HepG2 (cell line): Measurements from ENCODE around the gene RCAN2. TPM values are rescaled to one million over a fixed set of nuclear protein-coding genes. Genes with fewer than 3 reads are reported as not detected.

Experiments
- ATAC-seq: fragments of 200-7000 bp; cut with Tn5 transposase; 3 replicates; pipeline ENCODE4 v1.9.1; 2020; ENCODE audit warnings: mild to moderate bottlenecking, moderate library complexity
- BruUV-seq: library from RNA; stranded (reverse); fragments of 400-500 nt; replicated peaks from 2 replicates; lab custom pipeline; 2021; lab: Mats Ljungman, UMichigan
- CTCF ChIA-PET: fragments of 300-600 bp; formaldehyde crosslinking; extraction: SDS; loops from one replicate; lab custom pipeline; 2021; ENCODE audit warnings: low total read pairs, inconsistent platforms, low intra/inter-chr PET ratio; lab: Yijun Ruan, JAX
- POLR2A ChIA-PET: fragments of 350-600 bp; sonication (Branson Sonifier 250); formaldehyde crosslinking; loops from one replicate; lab custom pipeline; 2020; ENCODE audit warnings: antibody characterized with exemption, inconsistent platforms; lab: Yijun Ruan, JAX
- DNase-seq: peaks from one replicate; pipeline ENCODE4 v3.0.0-alpha.2; 2015; ENCODE audit warnings: low spot score
- FAIRE-seq: peaks from 3 replicates; lab custom pipeline; 2011; peaks lifted over from hg19 to GRCh38; lab: Jason Lieb, UNC
- H2AFZ ChIP-seq: one replicate; pipeline ENCODE4 v1.6.1; 2011; ENCODE audit warnings: low read length, inconsistent platforms
- H3K27ac ChIP-seq: fragments of 300-600 bp; 3 replicates; pipeline ENCODE4 v1.8.0; 2011; ENCODE audit warnings: mixed run types, mild to moderate bottlenecking, mixed read lengths, low read length, inconsistent platforms; ENCODE audit not compliant: insufficient read depth; ENCODE audit errors: extremely low read length
- H3K27me3 ChIP-seq, 2 experiments: fragments of 200-600 bp in 1 of 2; 2 replicates in 1 of 2; 3 replicates in 1 of 2; pipeline versions ENCODE4 v1.6.0 to v1.8.0; 2011; ENCODE audit warnings: low read length in 2 of 2, mild to moderate bottlenecking in 2 of 2, moderate library complexity in 2 of 2, inconsistent platforms in 1 of 2; ENCODE audit not compliant: insufficient read depth in 2 of 2, control insufficient read depth in 1 of 2
- H3K36me3 ChIP-seq, 2 experiments: fragments of 200-600 bp in 1 of 2; replicated peaks in 1 of 2; 2 replicates in 1 of 2; 3 replicates in 1 of 2; pipeline versions ENCODE4 v1.5.1 to v1.8.0; 2011; ENCODE audit warnings: low read length in 2 of 2, inconsistent platforms in 1 of 2; ENCODE audit not compliant: insufficient read depth in 2 of 2, control insufficient read depth in 1 of 2
- H3K4me1 ChIP-seq: 2 replicates; pipeline ENCODE4 v1.5.1; 2012; ENCODE audit warnings: low read length, inconsistent platforms; ENCODE audit not compliant: insufficient read depth
- H3K4me2 ChIP-seq: 2 replicates; pipeline ENCODE4 v1.6.0; 2011; ENCODE audit warnings: low read depth, low read length, inconsistent platforms
- H3K4me3 ChIP-seq, 3 experiments: fragments of 200-600 bp in 1 of 3; sonication (generic), shearing (Covaris generic) in 1 of 3; replicated peaks in 1 of 3; 2 replicates each; pipeline ENCODE4 v1.5.1; 2011 to 2016; ENCODE audit warnings: low read length in 3 of 3, inconsistent platforms in 2 of 3, low read depth in 2 of 3, mild to moderate bottlenecking in 2 of 3, control low read depth in 1 of 3, mixed read lengths in 1 of 3; ENCODE audit not compliant: insufficient read depth in 1 of 3
- H3K79me2 ChIP-seq: one replicate; pipeline ENCODE4 v1.6.1; 2011; ENCODE audit warnings: low read length, inconsistent platforms; ENCODE audit not compliant: insufficient read depth
- H3K9ac ChIP-seq: 2 replicates; pipeline ENCODE4 v1.6.0; 2011; ENCODE audit warnings: mild to moderate bottlenecking, low read depth, low read length, inconsistent platforms; ENCODE audit not compliant: insufficient read depth
- H3K9me3 ChIP-seq: 2 replicates; pipeline ENCODE4 v1.5.1; 2012; ENCODE audit warnings: mild to moderate bottlenecking, low read length
- H4K20me1 ChIP-seq: 2 replicates; pipeline ENCODE4 v1.6.0; 2011; ENCODE audit warnings: inconsistent platforms, mild to moderate bottlenecking, low read length, moderate library complexity; ENCODE audit not compliant: insufficient read depth
- ARID3A ChIP-seq: IDR thresholded peaks from 2 replicates; pipeline ENCODE4 v1.6.1; 2012; ENCODE audit warnings: low read depth, low read length, improper control_type of control experiment
- ATF5 ChIP-seq: sonication (generic); formaldehyde crosslinking; IDR thresholded peaks from 2 replicates; pipeline ENCODE4 v1.4.0; 2020; ENCODE audit warnings: mild to moderate bottlenecking, low read depth, missing genetic modification reagents
- E2F1 ChIP-seq: sonication (generic); formaldehyde crosslinking; IDR thresholded peaks from 2 replicates; pipeline ENCODE4 v1.5.0; 2020; ENCODE audit warnings: missing genetic modification reagents
- FOXA3 ChIP-seq: IDR thresholded peaks from 2 replicates; pipeline ENCODE4 v1.6.1; 2016; ENCODE audit warnings: missing genetic modification reagents, missing compliant biosample characterization
- IKZF1 ChIP-seq: fragments of 450-650 bp; IDR thresholded peaks from 2 replicates; pipeline ENCODE4 v1.7.1; 2016
- PBX3 ChIP-seq: sonication (generic); formaldehyde crosslinking; IDR thresholded peaks from 2 replicates; pipeline ENCODE4 v1.8.1; 2023; ENCODE audit warnings: missing genetic modification reagents, inconsistent platforms, borderline replicate concordance
- RNF219 ChIP-seq: sonication (generic); formaldehyde crosslinking; IDR thresholded peaks from 2 replicates; pipeline ENCODE4 v1.5.0; 2020; ENCODE audit warnings: mild to moderate bottlenecking, missing genetic modification reagents
- SNAPC2 ChIP-seq: sonication (generic); formaldehyde crosslinking; IDR thresholded peaks from 2 replicates; pipeline ENCODE4 v1.8.1; 2022; ENCODE audit warnings: mild to moderate bottlenecking, missing genetic modification reagents
- ZNF329 ChIP-seq: sonication (generic); formaldehyde crosslinking; IDR thresholded peaks from 2 replicates; pipeline ENCODE4 v1.9.0; 2021; ENCODE audit warnings: low read depth, mild to moderate bottlenecking, missing genetic modification reagents
- ZNF430 ChIP-seq: sonication (generic); formaldehyde crosslinking; IDR thresholded peaks from 2 replicates; pipeline ENCODE4 v1.9.0; 2021; ENCODE audit warnings: mild to moderate bottlenecking, missing genetic modification reagents
- ZZZ3 ChIP-seq: sonication (generic); formaldehyde crosslinking; IDR thresholded peaks from 2 replicates; pipeline ENCODE4 v1.4.0; 2020; ENCODE audit warnings: missing genetic modification reagents, mild to moderate bottlenecking, borderline replicate concordance
- WGBS: methylation state at CpG from one replicate; pipeline ENCODE4 v1.1.6; 2017; ENCODE audit warnings: low lambda C conversion rate; 5-methylcytosine and 5-hydroxymethylcytosine counted together
- in situ Hi-C: cut with HindIII; loops from 2 replicates; pipeline ENCODE4 v1.10.0; 2017; ENCODE audit warnings: low pct_unique_long_range_greater_than_20kb; ENCODE audit not compliant: extremely low pct_ligation_motif_present
- intact Hi-C: fragments of 100-400 bp; cut with micrococcal nuclease; formaldehyde crosslinking; loops from one replicate; pipeline ENCODE4 v1.10.0; 2022; ENCODE audit not compliant: unreplicated experiment
- polyA plus RNA-seq, 8 experiments: library from polyadenylated mRNA; depleted of rRNA in 3 of 8; stranded (reverse) in 7 of 8; unstranded in 1 of 8; fragments of >200 nt; fragmentation: Illumina TruSeq in 4 of 8; extraction: Trizol in 4 of 8; gene quantifications; 2 replicates each; pipeline versions ENCODE4 v1.2.1 to v1.2.3, GENCODE V29; 2011 to 2016; ENCODE audit warnings: low read depth in 4 of 8, missing spikeins in 1 of 8, mixed read lengths in 1 of 8; ENCODE audit not compliant: insufficient read depth in 1 of 8
- total RNA-seq, 5 experiments: library from RNA; depleted of rRNA; stranded (reverse); fragments of >200 nt; fragmentation: Illumina TruSeq; extraction: Trizol; gene quantifications; 2 replicates each; pipeline ENCODE4 v1.2.3, GENCODE V29; 2016; ENCODE audit warnings: low read depth in 1 of 5

RCAN2 gene
- total and polyA plus RNA-seq, 2 of the 13 experiments (the other 11 are each of a cell fraction or from before 2014, with no cell fraction given), result not detected

GRCh38 chr6:46217671-46218131 lies 273.5 kb downstream of the RCAN2 start:
- Histone ChIP-seq H3K79me2 (no peaks in the 10 kb centered on the region), H3K4me2 (no peak overlapping the region), H3K9me3 (no peaks in the 10 kb centered on the region), H3K27me3 (no peaks in the 10 kb centered on the region), H3K9ac (no peak overlapping the region), H3K36me3 (no peaks in the 10 kb centered on the region), H3K27ac (no peak overlapping the region), H4K20me1 (no peaks in the 10 kb centered on the region), H2AFZ (no peak overlapping the region), H3K4me1 (no peaks in the 10 kb centered on the region), H3K4me3 (no peak overlapping the region)
- in situ Hi-C loops, result loop anchor here (10.0 to 25.0 kb wide), 2 partner anchors 417 to 770 kb away; no protein-coding TSS in a partner anchor
- ATAC-seq, result no peak
- no peak for FAIRE-seq
- intact Hi-C loops, result no loop called here
- TF ChIP-seq ZNF430 (CRISPR knock-in tag) (no peak), SNAPC2 (no peak), ZNF329 (CRISPR knock-in tag) (no peak), ZZZ3 (CRISPR knock-in tag) (no peak)
- DNase-seq, result no peak
- CTCF ChIA-PET, result no interaction called here
- POLR2A ChIA-PET, result no interaction called here
- WGBS, result 1% methylated on average over 5 of the region's 5 CpGs
- no TSS peak for BruUV-seq

GRCh38 chr6:46216879-46217278 lies 274.4 kb downstream of the RCAN2 start:
- Histone ChIP-seq H3K9me3 (no peaks in the 10 kb centered on the region), H3K36me3 (no peaks in the 10 kb centered on the region), H3K4me3 (no peak overlapping the region), H2AFZ (no peak overlapping the region), H3K79me2 (no peaks in the 10 kb centered on the region), H3K9ac (no peak overlapping the region), H3K27me3 (no peaks in the 10 kb centered on the region), H4K20me1 (no peaks in the 10 kb centered on the region), H3K27ac (no peak overlapping the region), H3K4me1 (no peaks in the 10 kb centered on the region), H3K4me2 (no peak overlapping the region)
- DNase-seq (no peak), FAIRE-seq (no peak), ATAC-seq (no peak)
- POLR2A ChIA-PET, result no interaction called here
- in situ Hi-C loops, result loop anchor here (10.0 to 25.0 kb wide), 2 partner anchors 418 to 770 kb away; no protein-coding TSS in a partner anchor
- 0% methylated on average over 1 of the region's 2 CpGs for WGBS
- no TSS peak for BruUV-seq
- intact Hi-C loops, result no loop called here
- CTCF ChIA-PET, result no interaction called here
- TF ChIP-seq SNAPC2 (no peak), FOXA3 (CRISPR knock-in tag) (no peak), PBX3 (no peak), RNF219 (CRISPR knock-in tag) (no peak), IKZF1 (no peak), E2F1 (CRISPR knock-in tag) (no peak), ATF5 (CRISPR knock-in tag) (no peak), ARID3A (no peak)
